Loucy (cell line): ENCODE data around the gene OVOL3.

Source experiments
- CTCF ChIP-seq: fragments of 200-600 bp; sonication (generic); conservative IDR thresholded peaks from 2 replicates; pipeline ENCODE4 v1.5.1; 2014; ENCODE audit warnings: mild to moderate bottlenecking, antibody characterized with exemption, low read length
- EZH2phosphoT487 ChIP-seq: fragments of 200-600 bp; IDR thresholded peaks from 2 replicates; pipeline ENCODE4 v1.6.1; 2018; ENCODE audit warnings: antibody characterized with exemption, mild to moderate bottlenecking, moderate library complexity, borderline replicate concordance

GRCh38 chr19:36120984-36121358 is 10.0 kb downstream of the OVOL3 start:
- no peak for TF ChIP-seq CTCF
- no peak for TF ChIP-seq EZH2phosphoT487
